Gastroesophageal sphincter (tissue), 4 donors: ENCODE measurements around the gene ATF5. TPM values are rescaled to one million over a fixed set of nuclear protein-coding genes. Genes with fewer than 3 reads are reported as not detected.
A peak's percentile ranks its signal among the peaks of the same experiment; 100 is the strongest.

Experiments used
- ATAC-seq: fragments of 150-250 bp; one replicate; pipeline ENCODE4 v1.9.1; 2016; ENCODE audit warnings: mild to moderate bottlenecking, moderate library complexity
- H3K27ac ChIP-seq, 4 donors: fragments of 200-600 bp; sonication (generic) in 3 of 4; 1 replicate in 3 of 4; 2 replicates in 1 of 4; pipeline ENCODE4 v1.5.1; 2016 to 2019
- H3K27me3 ChIP-seq: fragments of 200-600 bp; sonication (generic); one replicate; pipeline ENCODE4 v1.5.1; 2019
- H3K36me3 ChIP-seq, 2 donors: fragments of 200-600 bp; sonication (generic); one replicate each; pipeline ENCODE4 v1.5.1; 2019; ENCODE audit warnings: control low read depth in 1 of 2
- H3K4me1 ChIP-seq, 3 donors: fragments of 200-600 bp; sonication (generic); 1 replicate in 2 of 3; 2 replicates in 1 of 3; pipeline ENCODE4 v1.5.1; 2016 to 2019; ENCODE audit warnings: control low read depth in 2 of 3
- H3K4me3 ChIP-seq, 2 donors: fragments of 200-600 bp; sonication (generic); one replicate each; pipeline ENCODE4 v1.5.1; 2019; ENCODE audit warnings: mild to moderate bottlenecking in 1 of 2, moderate library complexity in 1 of 2
- H3K9me3 ChIP-seq, 3 donors: fragments of 200-600 bp; sonication (generic); one replicate each; pipeline ENCODE4 v1.5.1; 2017 to 2019; ENCODE audit warnings: control low read depth in 2 of 3
- CTCF ChIP-seq, 4 experiments: fragments of 200-600 bp in 2 of 4; fragments of 450-650 bp in 2 of 4; sonication (generic) in 1 of 4; IDR thresholded peaks; one replicate each; pipeline ENCODE4 v1.5.1; 2017 to 2019; ENCODE audit warnings: antibody characterized with exemption in 4 of 4, mild to moderate bottlenecking in 2 of 4, moderate library complexity in 2 of 4
- EP300 ChIP-seq: sonication (generic); formaldehyde crosslinking; IDR thresholded peaks from one replicate; pipeline ENCODE4 v1.6.1; 2017; ENCODE audit warnings: antibody characterized with exemption, mild to moderate bottlenecking
- POLR2A ChIP-seq, 2 donors: fragments of 450-650 bp; IDR thresholded peaks; one replicate each; pipeline ENCODE4 v1.6.1; 2017; ENCODE audit warnings: antibody characterized with exemption in 2 of 2, mild to moderate bottlenecking in 2 of 2, moderate library complexity in 1 of 2
- POLR2AphosphoS5 ChIP-seq: sonication (generic); formaldehyde crosslinking; IDR thresholded peaks from one replicate; pipeline ENCODE4 v1.6.1; 2017; ENCODE audit warnings: antibody characterized with exemption
- WGBS, 2 donors: methylation state at CpG; one replicate each; pipeline ENCODE4 v1.1.5; 2018; ENCODE audit warnings: low coverage in 1 of 2; 5-methylcytosine and 5-hydroxymethylcytosine counted together
- total RNA-seq, 4 donors: library from RNA; depleted of rRNA; stranded (reverse); fragments of >200 nt; gene quantifications; one replicate each; pipeline ENCODE4 v1.1.0, GENCODE V29; 2016

ATF5 gene
- total RNA-seq, 4 donors from 2014 or later = 12.3 to 22.7 (median 16.7) TPM

DNA sequence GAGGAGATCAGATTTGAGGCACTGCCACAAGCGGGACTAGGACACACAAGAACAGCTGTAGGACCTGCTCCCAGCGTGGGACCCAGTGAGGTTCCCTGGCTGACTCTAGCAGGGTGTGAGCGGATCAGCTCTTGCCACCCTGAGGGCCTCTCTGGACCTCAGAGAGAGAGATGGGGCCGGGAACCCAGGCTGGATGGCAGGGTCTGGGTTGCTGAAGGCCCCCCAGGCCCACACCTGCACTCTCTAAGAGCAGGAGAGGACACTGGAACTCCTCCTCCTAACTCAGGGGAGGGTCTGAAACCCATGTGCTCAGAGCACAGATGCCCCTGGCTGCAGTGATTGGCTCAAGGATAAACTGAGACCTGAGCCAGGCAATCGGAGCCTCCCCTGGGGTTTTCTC is 18.8 kb upstream of the ATF5 start:
- Histone ChIP-seq H3K27ac (no peak overlapping the region), H3K4me1 (peaks cover 0 to 34% (median 8%) of the 10 kb centered on the region in 3 donors), H3K27me3 (no peaks in the 10 kb centered on the region), H3K9me3 (no peaks in the 10 kb centered on the region), H3K4me3 (no peak overlapping the region), H3K36me3 (peaks cover 0 to 74% of the 10 kb centered on the region in 2 donors)
- no peak for ATAC-seq
- TF ChIP-seq EP300 (no peak), CTCF (IDR thresholded peaks at IDR 0.05) (no peak), POLR2AphosphoS5 (no peak), POLR2A (IDR thresholded peaks at IDR 0.05) (no peak)
- WGBS, 2 donors = 92% methylated on average over 2 of the region's 5 CpGs; no CpG with 5 or more reads in 1 of the 2 donors

- TF ChIP-seq CTCF (IDR thresholded peaks at IDR 0.05) (no peak), EP300 (no peak), POLR2AphosphoS5 (no peak), POLR2A (IDR thresholded peaks at IDR 0.05) (no peak)
- ATAC-seq = peak; percentile 40
- H3K4me1 ChIP-seq = peaks cover 0 to 34% (median 8%) of the 10 kb centered on the region in 3 donors
- no peaks in the 10 kb centered on the region for H3K9me3 ChIP-seq
- H3K4me3 ChIP-seq = no peak overlapping the region
- peak overlapping the region in 1 of 4 donors; percentile 22 for H3K27ac ChIP-seq
- WGBS, 2 donors = 0 to 59% methylated on average over 1 to 7 of the region's 9 CpGs
- H3K27me3 ChIP-seq = no peaks in the 10 kb centered on the region
- peaks cover 0 to 77% of the 10 kb centered on the region in 2 donors for H3K36me3 ChIP-seq
Observed at GRCh38 chr19:49911381-49912145, 17.4 kb upstream of the ATF5 start.

DNA sequence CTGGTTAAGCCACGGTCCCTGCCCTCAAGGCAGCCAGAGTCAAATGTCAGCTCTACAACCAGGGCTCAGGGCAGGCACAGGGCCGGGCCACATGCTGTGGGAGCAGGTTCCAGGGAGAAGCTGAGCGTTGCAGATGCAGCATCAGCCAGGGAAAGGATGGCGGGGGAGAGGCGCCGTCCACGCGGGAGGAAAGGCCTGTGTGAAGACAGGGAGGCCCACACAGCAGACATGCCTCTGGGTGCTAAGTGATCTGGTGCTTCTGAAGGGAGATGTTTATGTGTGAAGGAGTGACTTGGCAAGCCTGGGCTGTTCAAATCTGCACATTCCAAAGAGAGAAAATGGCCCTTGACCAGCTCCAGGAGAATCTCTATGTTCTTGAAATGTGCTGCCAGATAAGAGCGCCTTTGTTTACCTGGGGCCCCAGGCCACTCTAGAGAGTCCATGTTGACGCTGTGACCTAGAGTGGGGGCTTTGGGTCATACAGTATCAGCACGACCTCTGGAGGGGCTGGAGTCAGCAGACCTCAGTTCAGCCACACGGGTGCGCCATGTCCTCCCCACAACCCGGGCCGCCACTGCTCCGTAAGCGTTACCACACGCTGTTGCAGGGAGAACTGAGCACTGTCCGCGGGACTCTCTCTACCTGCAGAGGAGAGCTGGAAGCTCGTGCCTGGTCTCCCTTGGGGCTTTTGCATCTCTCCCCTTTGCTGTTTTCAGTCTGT is 15.9 kb upstream of the ATF5 start:
- Histone ChIP-seq H3K9me3 (no peaks in the 10 kb centered on the region), H3K4me3 (no peak overlapping the region), H3K27me3 (no peaks in the 10 kb centered on the region), H3K27ac (peak overlapping the region in 2 of 4 donors; percentile 47 to 55), H3K36me3 (peaks cover 0 to 77% of the 10 kb centered on the region in 2 donors), H3K4me1 (peaks cover 0 to 34% (median 8%) of the 10 kb centered on the region in 3 donors)
- ATAC-seq = peak; percentile 33
- 66 to 79% methylated on average over 9 to 13 of the region's 21 CpGs for WGBS, 2 donors
- no peak for TF ChIP-seq CTCF (IDR thresholded peaks at IDR 0.05)
- no peak for TF ChIP-seq EP300
- no peak for TF ChIP-seq POLR2AphosphoS5
- TF ChIP-seq POLR2A (IDR thresholded peaks at IDR 0.05) = no peak

DNA sequence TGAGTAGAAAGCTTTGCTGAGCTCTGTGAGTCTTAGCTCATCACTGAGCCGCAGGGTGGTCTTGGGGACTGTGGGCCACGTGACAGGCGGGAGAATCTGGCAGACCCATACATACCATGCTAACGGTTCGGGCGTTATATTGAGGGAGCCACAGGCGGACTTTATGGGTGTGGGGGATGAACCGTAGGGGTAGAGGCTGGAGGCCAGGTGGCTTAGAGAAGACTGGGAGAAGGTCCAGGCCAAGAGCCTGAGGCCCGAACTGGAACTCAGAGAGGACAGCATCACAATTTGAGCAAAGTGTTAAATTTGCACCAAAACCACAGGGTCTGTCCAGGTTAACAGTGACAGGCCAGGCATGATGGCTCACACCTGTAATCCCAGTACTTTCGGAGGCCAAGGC is 15.3 kb upstream of the ATF5 start:
- peak overlapping the region in 1 of 4 donors; percentile 55 for H3K27ac ChIP-seq
- 100% methylated on average over 3 of the region's 10 CpGs; no CpG with 5 or more reads in 1 of the 2 donors for WGBS, 2 donors
- TF ChIP-seq POLR2A (IDR thresholded peaks at IDR 0.05) (no peak), CTCF (IDR thresholded peaks at IDR 0.05) (no peak), POLR2AphosphoS5 (no peak), EP300 (no peak)
- H3K9me3 ChIP-seq = no peaks in the 10 kb centered on the region
- peaks cover 0 to 76% of the 10 kb centered on the region in 2 donors for H3K36me3 ChIP-seq
- no peaks in the 10 kb centered on the region for H3K27me3 ChIP-seq
- peaks cover 0 to 34% (median 8%) of the 10 kb centered on the region in 3 donors for H3K4me1 ChIP-seq
- H3K4me3 ChIP-seq = no peak overlapping the region
- ATAC-seq = no peak
